M059J (cell line): ENCODE data around the gene SEH1L. TPM values are rescaled to one million over a fixed set of nuclear protein-coding genes. Genes with fewer than 3 reads are reported as not detected.
"Not testable (repeated sequence)": the region's sequence is repeated elsewhere in the genome, so short reads cannot be mapped to it uniquely, and the experiment has no call there.

Experiments used
- DNase-seq: peaks from one replicate; pipeline ENCODE4 v3.0.0-alpha.2; 2012; ENCODE audit warnings: low read depth
- total RNA-seq: library from RNA; depleted of rRNA; stranded (reverse); fragments of >200 nt; shearing (Covaris generic); gene quantifications from 2 replicates; pipeline ENCODE4 v1.2.3, GENCODE V29; 2014

SEH1L gene
- total RNA-seq, 1 experiment from 2014 or later, result 40.9 TPM

GRCh38 chr18:12995952-12996477 lies 48.2 kb downstream of the SEH1L start:
- no peak for DNase-seq

GRCh38 chr18:12996661-12997292 lies 49.0 kb downstream of the SEH1L start:
- DNase-seq, result no peak

- not testable (repeated sequence) for DNase-seq
Measured at GRCh38 chr18:12997330-12997729, 49.5 kb downstream of the SEH1L start.

- DNase-seq, result no peak
Measured at GRCh38 chr18:12998332-12999060, 50.7 kb downstream of the SEH1L start.

GRCh38 chr18:13003466-13003896 lies 55.7 kb downstream of the SEH1L start:
- peak; percentile 32 for DNase-seq

GRCh38 chr18:13004396-13004795 lies 56.6 kb downstream of the SEH1L start:
- no peak for DNase-seq

- no peak for DNase-seq
Measured at GRCh38 chr18:13005289-13005688, 57.5 kb downstream of the SEH1L start.

- no peak for DNase-seq
Measured at GRCh38 chr18:13006531-13007247, 58.9 kb downstream of the SEH1L start.

- DNase-seq, result no peak
Measured at GRCh38 chr18:13007248-13007560, 59.4 kb downstream of the SEH1L start.

GRCh38 chr18:13011719-13012118 lies 63.9 kb downstream of the SEH1L start:
- no peak for DNase-seq

GRCh38 chr18:13014232-13014631 lies 66.4 kb downstream of the SEH1L start:
- DNase-seq, result no peak

GRCh38 chr18:13014818-13015217 lies 67.0 kb downstream of the SEH1L start:
- no peak for DNase-seq

- DNase-seq, result no peak
Measured at GRCh38 chr18:13017247-13017875, 69.5 kb downstream of the SEH1L start.

GRCh38 chr18:13018374-13018773 lies 70.6 kb downstream of the SEH1L start:
- DNase-seq, result no peak

- peak; percentile 27 for DNase-seq
Measured at GRCh38 chr18:13019301-13019700, 71.5 kb downstream of the SEH1L start.

GRCh38 chr18:13022644-13023043 lies 74.8 kb downstream of the SEH1L start:
- DNase-seq, result no peak

- no peak for DNase-seq
Measured at GRCh38 chr18:13025233-13025632, 77.4 kb downstream of the SEH1L start.

GRCh38 chr18:13026583-13027270 lies 78.9 kb downstream of the SEH1L start:
- peak; percentile 3 for DNase-seq

- no peak for DNase-seq
Measured at GRCh38 chr18:13028869-13029268, 81.1 kb downstream of the SEH1L start.

GRCh38 chr18:13032173-13032572 lies 84.4 kb downstream of the SEH1L start:
- no peak for DNase-seq

- peak; percentile 2 for DNase-seq
Measured at GRCh38 chr18:13035249-13035914, 87.6 kb downstream of the SEH1L start.
